ENCODE results near the gene PSMD11. TPM values are rescaled to one million over a fixed set of nuclear protein-coding genes. Genes with fewer than 3 reads are reported as not detected.

Gene PSMD11
- total RNA-seq, 1 donor from 2014 or later, result 94.9 TPM

- Mint-ChIP-seq H3K4me1 (peaks cover 13% of the 10 kb centered on the region), H3K4me3 (no peak overlapping the region), H3K27me3 (ENCODE audit: low read depth) (no peaks in the 10 kb centered on the region), H3K27ac (no peak overlapping the region), H3K9me3 (no peaks in the 10 kb centered on the region), H3K36me3 (peaks cover 8% of the 10 kb centered on the region)
- TF ChIP-seq, protein P1, sequence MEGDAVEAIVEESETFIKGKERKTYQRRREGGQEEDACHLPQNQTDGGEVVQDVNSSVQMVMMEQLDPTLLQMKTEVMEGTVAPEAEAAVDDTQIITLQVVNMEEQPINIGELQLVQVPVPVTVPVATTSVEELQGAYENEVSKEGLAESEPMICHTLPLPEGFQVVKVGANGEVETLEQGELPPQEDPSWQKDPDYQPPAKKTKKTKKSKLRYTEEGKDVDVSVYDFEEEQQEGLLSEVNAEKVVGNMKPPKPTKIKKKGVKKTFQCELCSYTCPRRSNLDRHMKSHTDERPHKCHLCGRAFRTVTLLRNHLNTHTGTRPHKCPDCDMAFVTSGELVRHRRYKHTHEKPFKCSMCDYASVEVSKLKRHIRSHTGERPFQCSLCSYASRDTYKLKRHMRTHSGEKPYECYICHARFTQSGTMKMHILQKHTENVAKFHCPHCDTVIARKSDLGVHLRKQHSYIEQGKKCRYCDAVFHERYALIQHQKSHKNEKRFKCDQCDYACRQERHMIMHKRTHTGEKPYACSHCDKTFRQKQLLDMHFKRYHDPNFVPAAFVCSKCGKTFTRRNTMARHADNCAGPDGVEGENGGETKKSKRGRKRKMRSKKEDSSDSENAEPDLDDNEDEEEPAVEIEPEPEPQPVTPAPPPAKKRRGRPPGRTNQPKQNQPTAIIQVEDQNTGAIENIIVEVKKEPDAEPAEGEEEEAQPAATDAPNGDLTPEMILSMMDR (IDR thresholded peaks at IDR 0.05; ENCODE audit: unreplicated experiment), result no peak
- no peak for DNase-seq (ENCODE audit: low spot score in 2 of 2, unreplicated experiment in 2 of 2)
Observed at GRCh38 chr17:32527146-32527545, 82.8 kb downstream of the PSMD11 start.

DNA sequence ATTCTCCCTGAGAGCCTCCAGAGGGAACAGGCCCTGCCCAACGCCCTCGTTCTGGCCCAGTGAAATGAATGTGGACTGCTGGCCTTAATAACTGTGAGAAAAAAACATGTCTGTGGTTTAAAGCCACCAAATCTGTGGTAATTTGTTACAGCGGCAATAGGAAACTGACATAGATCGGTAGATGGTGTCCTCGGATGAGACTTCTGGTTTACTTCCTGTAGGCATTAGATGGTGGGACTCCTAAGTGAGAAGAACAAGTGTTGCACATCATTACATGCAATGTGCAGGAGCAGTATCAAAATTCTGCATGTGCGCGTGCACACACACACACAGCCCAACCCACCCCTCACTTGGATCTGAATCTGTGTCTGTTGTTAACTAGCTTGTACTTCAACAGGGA, 84.5 kb downstream of the PSMD11 start:
- Mint-ChIP-seq H3K27ac (no peak overlapping the region), H3K4me1 (peaks cover 4% of the 10 kb centered on the region), H3K27me3 (ENCODE audit: low read depth) (no peaks in the 10 kb centered on the region), H3K36me3 (peaks cover 8% of the 10 kb centered on the region), H3K9me3 (no peaks in the 10 kb centered on the region), H3K4me3 (no peak overlapping the region)
- no peak for DNase-seq (ENCODE audit: low spot score in 2 of 2, unreplicated experiment in 2 of 2)
- TF ChIP-seq, protein P1 (IDR thresholded peaks at IDR 0.05; ENCODE audit: unreplicated experiment), result no peak

- Mint-ChIP-seq H3K9me3 (no peaks in the 10 kb centered on the region), H3K4me3 (no peak overlapping the region), H3K4me1 (peaks cover 4% of the 10 kb centered on the region), H3K27ac (no peak overlapping the region), H3K27me3 (ENCODE audit: low read depth) (no peaks in the 10 kb centered on the region), H3K36me3 (peaks cover 8% of the 10 kb centered on the region)
- DNase-seq (ENCODE audit: low spot score in 2 of 2, unreplicated experiment in 2 of 2), result no peak
- TF ChIP-seq, protein P1 (IDR thresholded peaks at IDR 0.05; ENCODE audit: unreplicated experiment), result no peak
Observed at GRCh38 chr17:32529604-32530003, 85.3 kb downstream of the PSMD11 start.

Other genes starting within 250 kb of the PSMD11 start
- gene RHBDL3, start 178.7 kb upstream of the PSMD11 start, total RNA-seq, result 1.1 to 1.2 TPM (median 1.2 TPM) in 3 replicates
- gene C17orf75, start 102.3 kb upstream of the PSMD11 start, total RNA-seq, result 31.4 to 34.3 TPM (median 32.1 TPM) in 3 replicates
- 221 to 240 TPM (median 231 TPM) in 3 replicates for gene ZNF207, start 94.4 kb upstream of the PSMD11 start, total RNA-seq
- gene CDK5R1, start 42.5 kb downstream of the PSMD11 start, total RNA-seq, result 4.5 to 4.8 TPM (median 4.6 TPM) in 3 replicates

Data from mesothelial cell of epicardium (in vitro differentiated cells).